Gastrocnemius medialis (tissue), 4 donors: Measurements from ENCODE around the gene RBM7. TPM values are rescaled to one million over a fixed set of nuclear protein-coding genes. Genes with fewer than 3 reads are reported as not detected.

Experiments used
- ATAC-seq, 2 donors: fragments of 150-250 bp; one replicate each; pipeline ENCODE4 v1.9.1; 2016
- DNase-seq, 2 donors: peaks; one replicate each; pipeline ENCODE4 v3.0.0-alpha.2; 2019
- H3K27ac ChIP-seq, 4 donors: fragments of 200-600 bp; sonication (generic); 1 replicate in 1 of 4; 2 replicates in 3 of 4; pipeline ENCODE4 v1.5.1; 2016 to 2018; ENCODE audit warnings: mild to moderate bottlenecking in 2 of 4, moderate library complexity in 1 of 4
- H3K27me3 ChIP-seq, 3 donors: fragments of 200-600 bp; sonication (generic) in 2 of 3; 1 replicate in 1 of 3; 2 replicates in 2 of 3; pipeline versions ENCODE4 v1.5.1 to v1.6.0; 2016 to 2019; ENCODE audit warnings: mild to moderate bottlenecking in 1 of 3, moderate library complexity in 1 of 3
- H3K36me3 ChIP-seq, 2 donors: fragments of 200-600 bp; sonication (generic) in 1 of 2; one replicate each; pipeline ENCODE4 v1.5.1; 2017 to 2018
- H3K4me1 ChIP-seq, 2 donors: fragments of 200-600 bp; sonication (generic) in 1 of 2; one replicate each; pipeline ENCODE4 v1.5.1; 2016 to 2017; ENCODE audit warnings: mild to moderate bottlenecking in 2 of 2
- H3K4me3 ChIP-seq, 4 donors: fragments of 200-600 bp; sonication (generic) in 3 of 4; 1 replicate in 1 of 4; 2 replicates in 3 of 4; pipeline ENCODE4 v1.5.1; 2016 to 2019; ENCODE audit warnings: mild to moderate bottlenecking in 2 of 4
- H3K9me3 ChIP-seq, 3 donors: fragments of 200-600 bp; sonication (generic) in 2 of 3; 1 replicate in 1 of 3; 2 replicates in 2 of 3; pipeline ENCODE4 v1.5.1; 2016 to 2019
- CTCF ChIP-seq, 5 experiments: fragments of 450-650 bp in 3 of 5; fragments of 200-600 bp in 2 of 5; sonication (generic) in 2 of 5; IDR thresholded peaks in 4 of 5; conservative IDR thresholded peaks in 1 of 5; 1 replicate in 4 of 5; 2 replicates in 1 of 5; pipeline ENCODE4 v1.5.1; 2016 to 2019; ENCODE audit warnings: antibody characterized with exemption in 5 of 5, mild to moderate bottlenecking in 3 of 5, moderate library complexity in 3 of 5
- POLR2A ChIP-seq, 2 donors: fragments of 450-650 bp; IDR thresholded peaks; one replicate each; pipeline ENCODE4 v1.6.1; 2017; ENCODE audit warnings: antibody characterized with exemption in 2 of 2, mild to moderate bottlenecking in 2 of 2, moderate library complexity in 2 of 2
- in situ Hi-C, 4 donors: fragments of 200-750 bp; cut with MboI; loops; one replicate each; pipeline versions ENCODE4 v1.15.0 to v1.8.0; 2017; ENCODE audit warnings: low sequenced_read_pairs in 4 of 4
- intact Hi-C: fragments of 100-400 bp; cut with DNase I; formaldehyde crosslinking; loops from one replicate; pipeline ENCODE4 v1.15.1; 2023; ENCODE audit warnings: low total_unique reads
- total RNA-seq, 4 donors: library from RNA; depleted of rRNA; stranded (reverse); fragments of >200 nt; gene quantifications; one replicate each; pipeline versions ENCODE4 v1.1.0 to v1.2.3, GENCODE V29; 2016

RBM7 gene
- total RNA-seq, 4 donors from 2014 or later: 6.2 to 14.9 (median 11.6) TPM

- intact Hi-C loops: loop anchor here (5.0 kb wide), 1 partner anchor 51 kb away; no protein-coding TSS in a partner anchor
- Histone ChIP-seq H3K36me3 (no peaks in the 10 kb centered on the region), H3K9me3 (no peaks in the 10 kb centered on the region), H3K4me3 (no peak overlapping the region), H3K4me1 (peaks cover 21 to 27% of the 10 kb centered on the region in 2 donors), H3K27me3 (no peaks in the 10 kb centered on the region), H3K27ac (peak overlapping the region; percentile 94 to 100 (median 98))
- in situ Hi-C loops: no loop called here
- TF ChIP-seq CTCF (IDR thresholded peaks at IDR 0.05 in 4 of 5, conservative IDR thresholded peaks at IDR 0.05 in 1 of 5) (no peak), POLR2A (IDR thresholded peaks at IDR 0.05) (no peak)
- DNase-seq (no peak), ATAC-seq (no peak)
These were observed 2.1 kb upstream of the RBM7 start for GRCh38 chr11:114398303-114398920.

GRCh38 chr11:114399490-114400215, 813 bp upstream of the RBM7 start:
- H3K27ac ChIP-seq: peak overlapping the region; percentile 94 to 100 (median 98)
- TF ChIP-seq CTCF (IDR thresholded peaks at IDR 0.05 in 4 of 5, conservative IDR thresholded peaks at IDR 0.05 in 1 of 5): no peak
- TF ChIP-seq POLR2A (IDR thresholded peaks at IDR 0.05): no peak
- peak overlapping the region; percentile 66 to 97 (median 83) for H3K4me3 ChIP-seq
- DNase-seq (peak; percentile 62 to 73), ATAC-seq (peak; percentile 78 to 84)
- peaks cover 21 to 39% of the 10 kb centered on the region in 2 donors for H3K4me1 ChIP-seq
- H3K9me3 ChIP-seq: no peaks in the 10 kb centered on the region
- peaks cover 0 to 4% of the 10 kb centered on the region in 2 donors for H3K36me3 ChIP-seq
- no peaks in the 10 kb centered on the region for H3K27me3 ChIP-seq
- in situ Hi-C loops: loop anchor here in 1 of 4 donors (5.0 kb wide), 1 partner anchor 38 kb away; the partner anchor contains the start of gene REXO2
- intact Hi-C loops: loop anchor here (1.0 to 5.0 kb wide), 3 partner anchors 40 to 522 kb away; partner anchors contain the start of genes REXO2 and USP28

- peaks cover 27 to 41% of the 10 kb centered on the region in 2 donors for H3K4me1 ChIP-seq
These were observed 403 bp downstream of the RBM7 start for GRCh38 chr11:114400915-114401223.

GRCh38 chr11:114401311-114401710, 845 bp downstream of the RBM7 start:
- H3K4me1 ChIP-seq: peaks cover 27 to 41% of the 10 kb centered on the region in 2 donors
- intact Hi-C loops (loop anchor here (5.0 kb wide), 1 partner anchor 524 kb away; the partner anchor contains the start of gene USP28), in situ Hi-C loops (loop anchor here in 1 of 4 donors (5.0 kb wide), 1 partner anchor 36 kb away; the partner anchor contains the start of gene REXO2)
- no peak for ATAC-seq
- peak overlapping the region; percentile 66 to 97 (median 83) for H3K4me3 ChIP-seq
- no peaks in the 10 kb centered on the region for H3K9me3 ChIP-seq
- H3K27ac ChIP-seq: peak overlapping the region; percentile 94 to 100 (median 98)
- DNase-seq: no peak
- TF ChIP-seq POLR2A (IDR thresholded peaks at IDR 0.05) (no peak), CTCF (IDR thresholded peaks at IDR 0.05 in 4 of 5, conservative IDR thresholded peaks at IDR 0.05 in 1 of 5) (no peak)
- peaks cover 0 to 20% of the 10 kb centered on the region in 2 donors for H3K36me3 ChIP-seq
- H3K27me3 ChIP-seq: no peaks in the 10 kb centered on the region

More at GRCh38 chr11:114400915-114401223, 403 bp downstream of the RBM7 start:
- Histone ChIP-seq H3K36me3 (peaks cover 0 to 16% of the 10 kb centered on the region in 2 donors), H3K4me3 (peak overlapping the region; percentile 66 to 97 (median 83)), H3K9me3 (no peaks in the 10 kb centered on the region), H3K27me3 (no peaks in the 10 kb centered on the region), H3K27ac (peak overlapping the region; percentile 94 to 100 (median 98))
- in situ Hi-C loops: loop anchor here in 1 of 4 donors (5.0 kb wide), 1 partner anchor 36 kb away; the partner anchor contains the start of gene REXO2
- DNase-seq: no peak
- TF ChIP-seq POLR2A (IDR thresholded peaks at IDR 0.05): no peak
- no peak for TF ChIP-seq CTCF (IDR thresholded peaks at IDR 0.05 in 4 of 5, conservative IDR thresholded peaks at IDR 0.05 in 1 of 5)
- ATAC-seq: no peak
- intact Hi-C loops: loop anchor here (1.0 to 5.0 kb wide), 2 partner anchors 38 to 524 kb away; partner anchors contain the start of genes REXO2 and USP28
